K562 (cell line): ENCODE measurements around the gene MATCAP1. TPM values are rescaled to one million over a fixed set of nuclear protein-coding genes. Genes with fewer than 3 reads are reported as not detected.

Experiments used
- ATAC-seq: fragments of 200-7000 bp; cut with Tn5 transposase; 3 replicates; pipeline ENCODE4 v1.9.1; 2020; ENCODE audit warnings: moderate library complexity
- BruUV-seq: library from RNA; stranded (reverse); fragments of 400-500 nt; replicated peaks from 2 replicates; lab custom pipeline; 2021; lab: Mats Ljungman, UMichigan
- CTCF ChIA-PET: fragments of 300-600 bp; formaldehyde crosslinking; extraction: SDS; loops from one replicate; lab custom pipeline; 2021; ENCODE audit warnings: low intra/inter-chr PET ratio; lab: Yijun Ruan, JAX
- POLR2A ChIA-PET: fragments of 300-600, 350-650 bp; sonication (Branson Sonifier 250); formaldehyde crosslinking; extraction: SDS; loops from one replicate; lab custom pipeline; 2021; ENCODE audit warnings: antibody characterized with exemption, inconsistent platforms; lab: Yijun Ruan, JAX
- DNase-seq, 4 experiments: peaks; one replicate each; pipeline versions ENCODE4 v3.0.0 to v3.0.0-alpha.2; 2011 to 2018; ENCODE audit warnings: low spot score in 3 of 4, mixed read lengths in 3 of 4; ENCODE audit errors: extremely low read depth in 1 of 4
- FAIRE-seq: peaks from 2 replicates; lab custom pipeline; 2011; peaks lifted over from hg19 to GRCh38; lab: Jason Lieb, UNC
- H2AFZ ChIP-seq: 2 replicates; pipeline ENCODE4 v1.6.0; 2011; ENCODE audit warnings: low read depth, low read length, control low read depth, inconsistent platforms
- H3K27ac ChIP-seq: fragments of 200-600 bp; 3 replicates; pipeline ENCODE4 v1.8.0; 2011; ENCODE audit warnings: low read depth, mild to moderate bottlenecking, control low read depth, inconsistent platforms, low read length, moderate library complexity, mixed read lengths; ENCODE audit errors: extremely low read depth
- H3K27me3 ChIP-seq, 2 experiments: fragments of 300-600 bp in 1 of 2; 2 replicates in 1 of 2; 3 replicates in 1 of 2; pipeline versions ENCODE4 v1.6.0 to v1.8.0; 2011; ENCODE audit warnings: inconsistent platforms in 2 of 2, low read length in 2 of 2, mild to moderate bottlenecking in 1 of 2, mixed read lengths in 1 of 2, moderate library complexity in 1 of 2; ENCODE audit not compliant: control insufficient read depth in 2 of 2, insufficient read depth in 2 of 2
- H3K36me3 ChIP-seq: fragments of 300-600 bp; 3 replicates; pipeline ENCODE4 v1.8.0; 2011; ENCODE audit warnings: mild to moderate bottlenecking, low read length, inconsistent platforms; ENCODE audit not compliant: control insufficient read depth, insufficient read depth
- H3K4me1 ChIP-seq, 2 experiments: fragments of 200-600 bp in 1 of 2; replicated peaks in 1 of 2; 2 replicates in 1 of 2; 3 replicates in 1 of 2; pipeline versions ENCODE4 v1.5.1 to v1.8.0; 2011; ENCODE audit warnings: inconsistent platforms in 2 of 2, low read length in 2 of 2, mild to moderate bottlenecking in 1 of 2, mixed read lengths in 1 of 2, moderate library complexity in 1 of 2; ENCODE audit not compliant: control insufficient read depth in 2 of 2, insufficient read depth in 2 of 2
- H3K4me2 ChIP-seq: 2 replicates; pipeline ENCODE4 v1.6.1; 2011; ENCODE audit warnings: low read length, control low read depth, inconsistent platforms, mixed read lengths; ENCODE audit not compliant: insufficient read depth
- H3K4me3 ChIP-seq: fragments of 200-600 bp; sonication (generic), shearing (Covaris generic); 2 replicates; pipeline ENCODE4 v1.5.1; 2016; ENCODE audit warnings: control low read depth, inconsistent platforms
- H3K79me2 ChIP-seq: fragments of 200-600 bp; 3 replicates; pipeline ENCODE4 v1.8.0; 2011; ENCODE audit warnings: low read length, inconsistent platforms; ENCODE audit not compliant: control insufficient read depth, insufficient read depth
- H3K9ac ChIP-seq, 2 experiments: 2 replicates each; pipeline versions ENCODE4 v1.6.0 to v1.6.1; 2011; ENCODE audit warnings: low read depth in 2 of 2, low read length in 2 of 2, control low read depth in 1 of 2, inconsistent platforms in 1 of 2, mild to moderate bottlenecking in 1 of 2, mixed read lengths in 1 of 2; ENCODE audit not compliant: insufficient read depth in 1 of 2
- H3K9me1 ChIP-seq: one replicate; pipeline ENCODE4 v1.6.0; 2011; ENCODE audit warnings: inconsistent platforms, mild to moderate bottlenecking, low read length, moderate library complexity; ENCODE audit not compliant: control insufficient read depth, insufficient read depth
- H3K9me3 ChIP-seq: replicated peaks from 2 replicates; pipeline ENCODE4 v1.5.1; 2011; ENCODE audit warnings: low read depth, low read length, inconsistent platforms; ENCODE audit not compliant: control insufficient read depth, insufficient read depth
- H4K20me1 ChIP-seq: replicated peaks from 2 replicates; pipeline ENCODE4 v1.6.1; 2011; ENCODE audit warnings: low read length, inconsistent platforms, mixed read lengths; ENCODE audit not compliant: control insufficient read depth, insufficient read depth
- DMBX1 ChIP-seq: fragments of 250-450 bp; sonication (Bioruptor Pico); IDR thresholded peaks from 2 replicates; pipeline ENCODE4 v1.8.0; 2022; ENCODE audit warnings: inconsistent platforms, mild to moderate bottlenecking, moderate library complexity, borderline replicate concordance
- FOXP1 ChIP-seq: sonication (generic); formaldehyde crosslinking; IDR thresholded peaks from 2 replicates; pipeline ENCODE4 v1.8.0; 2022; ENCODE audit warnings: mild to moderate bottlenecking, missing genetic modification reagents
- KDM4B ChIP-seq, 2 experiments: fragments of 450-650 bp in 1 of 2; sonication (generic) in 1 of 2; IDR thresholded peaks; 2 replicates each; pipeline ENCODE4 v1.6.1; 2016 to 2017; ENCODE audit warnings: borderline replicate concordance in 2 of 2, antibody characterized with exemption in 1 of 2, low read depth in 1 of 2, mild to moderate bottlenecking in 1 of 2
- KLF10 ChIP-seq: fragments of 250-450 bp; sonication (Bioruptor Pico); IDR thresholded peaks from 2 replicates; pipeline ENCODE4 v1.6.1; 2021; ENCODE audit warnings: matching md5 sums
- PHF8 ChIP-seq: fragments of 200-600 bp; sonication (generic); IDR thresholded peaks from 2 replicates; pipeline ENCODE4 v1.6.1; 2012; ENCODE audit warnings: mixed run types, mild to moderate bottlenecking, inconsistent platforms, low read length, moderate library complexity, borderline replicate concordance
- PTBP1 ChIP-seq: fragments of 200-400 bp; formaldehyde crosslinking; IDR thresholded peaks from 2 replicates; pipeline ENCODE4 v1.6.1; 2017; ENCODE audit warnings: low read depth, low read length
- RBFOX2 ChIP-seq: fragments of 200-400 bp; formaldehyde crosslinking; IDR thresholded peaks from 2 replicates; pipeline ENCODE4 v1.6.1; 2017; ENCODE audit warnings: low read depth, mild to moderate bottlenecking, low read length, moderate library complexity
- RUNX1 ChIP-seq: sonication (generic); IDR thresholded peaks from 2 replicates; pipeline ENCODE4 v1.6.1; 2016; ENCODE audit warnings: antibody characterized with exemption, low read depth
- SMAD2 ChIP-seq: fragments of 150-350 bp; IDR thresholded peaks from 2 replicates; pipeline ENCODE4 v1.6.1; 2014; ENCODE audit warnings: low read depth, mild to moderate bottlenecking, low read length
- WHSC1 ChIP-seq: IDR thresholded peaks from one replicate; pipeline ENCODE4 v1.6.1; 2012; ENCODE audit warnings: low read length, control low read depth, inconsistent platforms
- ZBTB2 ChIP-seq: fragments of 450-650 bp; IDR thresholded peaks from 2 replicates; pipeline ENCODE4 v1.6.1; 2016; ENCODE audit warnings: antibody characterized with exemption
- ZNF134 ChIP-seq: fragments of 250-450 bp; sonication (Bioruptor Pico); conservative IDR thresholded peaks from 2 replicates; pipeline ENCODE4 v1.4.0; 2020
- ZNF146 ChIP-seq: IDR thresholded peaks from one replicate; pipeline ENCODE4 v1.6.1; 2018; ENCODE audit warnings: missing compliant biosample characterization; ENCODE audit not compliant: unreplicated experiment
- ZNF212 ChIP-seq: fragments of 450-650 bp; formaldehyde crosslinking; IDR thresholded peaks from 2 replicates; pipeline ENCODE4 v1.4.0; 2020; ENCODE audit warnings: mild to moderate bottlenecking
- ZNF436 ChIP-seq: fragments of 250-450, 450-650 bp; sonication (Bioruptor Pico); formaldehyde crosslinking; IDR thresholded peaks from 2 replicates; pipeline ENCODE4 v1.7.0; 2020; ENCODE audit warnings: mild to moderate bottlenecking
- WGBS: fragments of 100-300 bp; shearing (Covaris generic); methylation state at CpG from one replicate; pipeline ENCODE4 v1.1.6; 2016; ENCODE audit warnings: low coverage, mixed read lengths; ENCODE audit not compliant: insufficient coverage; ENCODE audit errors: missing lambda C conversion rate; 5-methylcytosine and 5-hydroxymethylcytosine counted together
- in situ Hi-C: fragments of 300-500 bp; cut with MboI; formaldehyde crosslinking; loops from 4 replicates; pipeline ENCODE4 v1.15.0; 2018; ENCODE audit warnings: inconsistent platforms, mixed read lengths
- intact Hi-C: fragments of 100-400 bp; cut with micrococcal nuclease; formaldehyde crosslinking; loops from 2 replicates; pipeline ENCODE4 v1.14.2; 2022
- polyA plus RNA-seq, 8 experiments: library from polyadenylated mRNA; depleted of rRNA in 4 of 8; stranded (reverse) in 5 of 8; unstranded in 3 of 8; fragments of >200 nt; fragmentation: Nextera tagmentation in 2 of 8; fragmentation: Illumina TruSeq in 1 of 8; extraction: Ambion mirVana in 2 of 8; extraction: Trizol in 1 of 8; gene quantifications; 2 replicates each; pipeline versions ENCODE4 v1.2.1 to v1.2.3, GENCODE V29; 2011 to 2014; ENCODE audit warnings: inconsistent platforms in 1 of 8, missing spikeins in 1 of 8
- total RNA-seq, 7 experiments: library from RNA; depleted of rRNA in 6 of 7; stranded (reverse); fragments of >200 nt in 6 of 7; fragmentation: Illumina TruSeq in 2 of 7; extraction: Trizol in 2 of 7; gene quantifications; 2 replicates each; pipeline versions ENCODE4 v1.2.1 to v1.2.3, GENCODE V29; 2011 to 2021; ENCODE audit warnings: low replicate concordance in 1 of 7
- TF ChIP-seq, protein P1 (sequence below): fragments of 250-450 bp; sonication (Bioruptor Pico); IDR thresholded peaks from 2 replicates; pipeline ENCODE4 v1.8.0; 2021; ENCODE audit warnings: mild to moderate bottlenecking, moderate library complexity

Gene MATCAP1
- total and polyA plus RNA-seq, 9 of the 15 experiments (the other 6 are each of a cell fraction or from before 2014, with no cell fraction given) = 3.4 to 20.5 (median 10.3) TPM

- no peaks in the 10 kb centered on the region for H3K9me1 ChIP-seq
- H3K4me3 ChIP-seq = no peak overlapping the region
- ChIA-PET POLR2A (interaction anchor here (0.9 to 2.2 kb wide), 3 partner anchors 11 to 30 kb away, joined by 3 to 9 read pairs (median 5); partner anchors contain the start of genes NOL3 and TMEM208), CTCF (no interaction called here)
- H3K4me1 ChIP-seq = peaks cover 17 to 61% of the 10 kb centered on the region in 2 experiments
- H2AFZ ChIP-seq = no peak overlapping the region
- peaks cover 93% of the 10 kb centered on the region for H3K36me3 ChIP-seq
- FAIRE-seq = no peak
- no peak overlapping the region for H3K9ac ChIP-seq
- no peaks in the 10 kb centered on the region for H4K20me1 ChIP-seq
- H3K27ac ChIP-seq = no peak overlapping the region
- no peak for DNase-seq
- no peaks in the 10 kb centered on the region for H3K27me3 ChIP-seq
- H3K9me3 ChIP-seq = no peaks in the 10 kb centered on the region
- TF ChIP-seq ZNF134 (CRISPR knock-in tag) (no peak), SMAD2 (no peak), RUNX1 (no peak), PTBP1 (no peak), ZBTB2 (no peak), PHF8 (no peak), ZNF146 (CRISPR knock-in tag) (no peak), ZNF212 (CRISPR knock-in tag) (no peak), DMBX1 (CRISPR knock-in tag) (no peak), FOXP1 (CRISPR knock-in tag) (no peak), WHSC1 (no peak), ZNF436 (no peak), KLF10 (CRISPR knock-in tag) (no peak), RBFOX2 (no peak; the same call in 1 of the 2 replicates), KDM4B (IDR thresholded peaks at IDR 0.05; ENCODE audit: borderline replicate concordance in 2 of 2, low read depth in 1 of 2) (no peak)
- TF ChIP-seq, protein P1, sequence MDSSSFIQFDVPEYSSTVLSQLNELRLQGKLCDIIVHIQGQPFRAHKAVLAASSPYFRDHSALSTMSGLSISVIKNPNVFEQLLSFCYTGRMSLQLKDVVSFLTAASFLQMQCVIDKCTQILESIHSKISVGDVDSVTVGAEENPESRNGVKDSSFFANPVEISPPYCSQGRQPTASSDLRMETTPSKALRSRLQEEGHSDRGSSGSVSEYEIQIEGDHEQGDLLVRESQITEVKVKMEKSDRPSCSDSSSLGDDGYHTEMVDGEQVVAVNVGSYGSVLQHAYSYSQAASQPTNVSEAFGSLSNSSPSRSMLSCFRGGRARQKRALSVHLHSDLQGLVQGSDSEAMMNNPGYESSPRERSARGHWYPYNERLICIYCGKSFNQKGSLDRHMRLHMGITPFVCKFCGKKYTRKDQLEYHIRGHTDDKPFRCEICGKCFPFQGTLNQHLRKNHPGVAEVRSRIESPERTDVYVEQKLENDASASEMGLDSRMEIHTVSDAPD = no peak
- WGBS = 64% methylated on average over 6 of the region's 6 CpGs
- no TSS peak for BruUV-seq
- in situ Hi-C loops (no loop called here), intact Hi-C loops (no loop called here)
- no peak for ATAC-seq
- no peak overlapping the region for H3K4me2 ChIP-seq
- peaks cover 32% of the 10 kb centered on the region for H3K79me2 ChIP-seq
Measured at GRCh38 chr16:67197704-67198103, 13.9 kb upstream of the MATCAP1 start.
